NB4 (cell line): Measurements from ENCODE around the gene NCOA4.
"Not testable (repeated sequence)": the region's sequence is repeated elsewhere in the genome, so short reads cannot be mapped to it uniquely, and the experiment has no call there.

Experiments used
- DNase-seq: peaks from one replicate; pipeline ENCODE4 v3.0.0; 2010; ENCODE audit warnings: low read depth
- H3K4me3 ChIP-seq: one replicate; pipeline ENCODE4 v1.5.1; 2011; ENCODE audit warnings: mild to moderate bottlenecking, low read depth, low read length, moderate library complexity
- CTCF ChIP-seq: IDR thresholded peaks from one replicate; pipeline ENCODE4 v1.5.1; 2012; ENCODE audit warnings: low read depth, low read length
- MAX ChIP-seq: IDR thresholded peaks from 2 replicates; pipeline ENCODE4 v1.6.1; 2011; ENCODE audit warnings: low read depth, low read length
- MYC ChIP-seq: IDR thresholded peaks from 2 replicates; pipeline ENCODE4 v1.6.1; 2011; ENCODE audit warnings: low read depth, low read length
- POLR2A ChIP-seq: IDR thresholded peaks from 2 replicates; pipeline ENCODE4 v1.6.1; 2011; ENCODE audit warnings: mild to moderate bottlenecking; ENCODE audit not compliant: insufficient read length; ENCODE audit errors: extremely low read depth

Gene NCOA4

GRCh38 chr10:46053534-46054434, 23.4 kb upstream of the NCOA4 start:
- no peak for DNase-seq

GRCh38 chr10:46052791-46053375, 22.5 kb upstream of the NCOA4 start:
- TF ChIP-seq CTCF (no peak), POLR2A (no peak), MAX (no peak), MYC (no peak)
- H3K4me3 ChIP-seq = no peak overlapping the region
- no peak for DNase-seq

More at GRCh38 chr10:46053534-46054434, 23.4 kb upstream of the NCOA4 start:
- TF ChIP-seq MYC (no peak), MAX (no peak), POLR2A (no peak), CTCF (no peak)
- no peak overlapping the region for H3K4me3 ChIP-seq

- DNase-seq = no peak
- TF ChIP-seq CTCF (no peak), MYC (no peak), MAX (no peak)
- H3K4me3 ChIP-seq = no peak overlapping the region
These were observed 21.8 kb upstream of the NCOA4 start for GRCh38 chr10:46052057-46052790.

GRCh38 chr10:46050941-46051623, 20.7 kb upstream of the NCOA4 start:
- H3K4me3 ChIP-seq = no peak overlapping the region
- TF ChIP-seq CTCF (no peak), MAX (no peak), POLR2A (no peak), MYC (no peak)
- no peak for DNase-seq

GRCh38 chr10:46049497-46049831, 19.0 kb upstream of the NCOA4 start:
- H3K4me3 ChIP-seq, DNase-seq: not testable (repeated sequence)

GRCh38 chr10:46048152-46048551, 17.7 kb upstream of the NCOA4 start:
- TF ChIP-seq CTCF (no peak), MAX (no peak), MYC (no peak), POLR2A (no peak)
- DNase-seq = no peak
- H3K4me3 ChIP-seq = no peak overlapping the region
